Keratinocyte (primary cell): ENCODE results near the gene EHMT1. TPM values are rescaled to one million over a fixed set of nuclear protein-coding genes. Genes with fewer than 3 reads are reported as not detected.

Experiments
- DNase-seq: peaks from one replicate; pipeline ENCODE4 v3.0.0-alpha.2; 2011; ENCODE audit warnings: low read depth, missing footprints, low spot score
- FAIRE-seq: peaks from 2 replicates; lab custom pipeline; 2011; peaks lifted over from hg19 to GRCh38; lab: Jason Lieb, UNC
- H2AFZ ChIP-seq: 2 replicates; pipeline ENCODE4 v1.6.0; 2012; ENCODE audit warnings: low read length, control low read depth, inconsistent platforms; ENCODE audit not compliant: control insufficient read depth
- H3K27ac ChIP-seq: 2 replicates; pipeline ENCODE4 v1.5.1; 2011; ENCODE audit warnings: low read length; ENCODE audit not compliant: control insufficient read depth, insufficient read depth
- H3K27me3 ChIP-seq: 3 replicates; pipeline ENCODE4 v1.6.0; 2011; ENCODE audit warnings: low read length; ENCODE audit not compliant: control insufficient read depth, insufficient read depth; ENCODE audit errors: extremely low read depth
- H3K36me3 ChIP-seq, 2 experiments: 2 replicates in 1 of 2; 3 replicates in 1 of 2; pipeline ENCODE4 v1.5.1; 2011; ENCODE audit warnings: low read length in 2 of 2, mild to moderate bottlenecking in 1 of 2; ENCODE audit not compliant: control insufficient read depth in 2 of 2, insufficient read depth in 2 of 2; ENCODE audit errors: extremely low read depth in 1 of 2
- H3K4me1 ChIP-seq: 3 replicates; pipeline ENCODE4 v1.5.1; 2011; ENCODE audit warnings: low read length; ENCODE audit not compliant: control insufficient read depth, insufficient read depth; ENCODE audit errors: extremely low read depth
- H3K4me2 ChIP-seq: 3 replicates; pipeline ENCODE4 v1.6.0; 2011; ENCODE audit warnings: low read depth, low read length; ENCODE audit not compliant: control insufficient read depth, insufficient read depth; ENCODE audit errors: extremely low read depth
- H3K4me3 ChIP-seq, 3 experiments: fragments of 200-600 bp in 1 of 3; sonication (generic) in 1 of 3; 2 replicates in 2 of 3; 3 replicates in 1 of 3; pipeline ENCODE4 v1.5.1; 2011 to 2016; ENCODE audit warnings: low read length in 3 of 3, mild to moderate bottlenecking in 3 of 3, control low read depth in 2 of 3, inconsistent platforms in 1 of 3, low read depth in 1 of 3, mixed read lengths in 1 of 3, mixed run types in 1 of 3, moderate library complexity in 1 of 3; ENCODE audit not compliant: control insufficient read depth in 2 of 3, insufficient read depth in 2 of 3; ENCODE audit errors: extremely low read depth in 1 of 3
- H3K79me2 ChIP-seq: 2 replicates; pipeline ENCODE4 v1.6.0; 2012; ENCODE audit warnings: low read length; ENCODE audit not compliant: control insufficient read depth, insufficient read depth
- H3K9ac ChIP-seq: 3 replicates; pipeline ENCODE4 v1.6.0; 2011; ENCODE audit warnings: low read length; ENCODE audit not compliant: control insufficient read depth, insufficient read depth; ENCODE audit errors: extremely low read depth
- H3K9me1 ChIP-seq: 3 replicates; pipeline ENCODE4 v1.6.0; 2011; ENCODE audit warnings: low read length; ENCODE audit not compliant: control insufficient read depth, insufficient read depth; ENCODE audit errors: extremely low read depth
- H3K9me3 ChIP-seq: 2 replicates; pipeline ENCODE4 v1.5.1; 2012; ENCODE audit warnings: low read depth, low read length; ENCODE audit not compliant: control insufficient read depth
- H4K20me1 ChIP-seq: 3 replicates; pipeline ENCODE4 v1.6.0; 2011; ENCODE audit warnings: low read length; ENCODE audit not compliant: control insufficient read depth, insufficient read depth; ENCODE audit errors: extremely low read depth
- CTCF ChIP-seq, 3 experiments: IDR thresholded peaks in 1 of 3; conservative IDR thresholded peaks in 1 of 3; optimal IDR thresholded peaks in 1 of 3; 2 replicates in 2 of 3; 3 replicates in 1 of 3; pipeline versions ENCODE3 to v1.5.1; 2011; ENCODE audit warnings: low read length in 3 of 3, mild to moderate bottlenecking in 3 of 3, moderate library complexity in 2 of 3, control low read depth in 1 of 3, inconsistent platforms in 1 of 3; ENCODE audit not compliant: insufficient read depth in 2 of 3; ENCODE audit errors: extremely low read depth in 1 of 3
- EZH2 ChIP-seq: IDR thresholded peaks from one replicate; pipeline ENCODE4 v1.6.1; 2012; ENCODE audit warnings: inconsistent platforms, mild to moderate bottlenecking, low read length, moderate library complexity
- dilution Hi-C: fragments of 300-500 bp; cut with MboI; formaldehyde crosslinking; loops from one replicate; pipeline ENCODE4 v1.7.0; 2020; ENCODE audit warnings: low sequenced_read_pairs; ENCODE audit not compliant: extremely low pct_ligation_motif_present
- polyA plus RNA-seq, 5 experiments: library from polyadenylated mRNA; depleted of rRNA in 3 of 5; stranded (reverse) in 3 of 5; stranded (forward) in 1 of 5; unstranded in 1 of 5; fragments of >200 nt; gene quantifications; 1 replicate in 1 of 5; 2 replicates in 3 of 5; 3 replicates in 1 of 5; pipeline versions ENCODE4 v1.2.1 to v1.2.3, GENCODE V29; 2011 to 2012; ENCODE audit warnings: missing spikeins in 2 of 5, low read depth in 1 of 5, low replicate concordance in 1 of 5

EHMT1 gene
- polyA plus RNA-seq, 1 donor (not counting 4 experiments of a cell fraction or from before 2014, with no cell fraction given), result 25.9 TPM

- no peak overlapping the region for H3K4me2 ChIP-seq
- H3K4me1 ChIP-seq, result no peaks in the 10 kb centered on the region
- no peak overlapping the region for H3K4me3 ChIP-seq
- dilution Hi-C loops, result no loop called here
- H3K27ac ChIP-seq, result no peak overlapping the region
- DNase-seq (no peak), FAIRE-seq (no peak)
- no peaks in the 10 kb centered on the region for H3K36me3 ChIP-seq
- no peak overlapping the region for H2AFZ ChIP-seq
- H3K79me2 ChIP-seq, result no peaks in the 10 kb centered on the region
- H3K27me3 ChIP-seq, result peaks cover 6% of the 10 kb centered on the region
- TF ChIP-seq CTCF (optimal IDR thresholded peaks at IDR 0.05 in 1 of 3, IDR thresholded peaks at IDR 0.05 in 1 of 3, conservative IDR thresholded peaks at IDR 0.05 in 1 of 3; ENCODE audit: extremely low read depth in 1 of 3, insufficient read depth in 2 of 3, low read length in 3 of 3) (no peak), EZH2 (no peak)
- H3K9ac ChIP-seq, result no peak overlapping the region
- H3K9me3 ChIP-seq, result no peaks in the 10 kb centered on the region
- H3K9me1 ChIP-seq, result no peaks in the 10 kb centered on the region
- H4K20me1 ChIP-seq, result no peaks in the 10 kb centered on the region
These were observed 251.6 kb downstream of the EHMT1 start for GRCh38 chr9:137870432-137870831.

- no peaks in the 10 kb centered on the region for H4K20me1 ChIP-seq
- no peak overlapping the region for H3K9ac ChIP-seq
- no peaks in the 10 kb centered on the region for H3K36me3 ChIP-seq
- H3K4me2 ChIP-seq, result no peak overlapping the region
- no peak overlapping the region for H3K27ac ChIP-seq
- peaks cover 2% of the 10 kb centered on the region for H3K9me3 ChIP-seq
- peaks cover 8% of the 10 kb centered on the region for H3K27me3 ChIP-seq
- DNase-seq (no peak), FAIRE-seq (no peak)
- dilution Hi-C loops, result no loop called here
- no peak overlapping the region for H2AFZ ChIP-seq
- H3K9me1 ChIP-seq, result no peaks in the 10 kb centered on the region
- no peaks in the 10 kb centered on the region for H3K4me1 ChIP-seq
- H3K79me2 ChIP-seq, result no peaks in the 10 kb centered on the region
- TF ChIP-seq CTCF (optimal IDR thresholded peaks at IDR 0.05 in 1 of 3, IDR thresholded peaks at IDR 0.05 in 1 of 3, conservative IDR thresholded peaks at IDR 0.05 in 1 of 3; ENCODE audit: extremely low read depth in 1 of 3, insufficient read depth in 2 of 3, low read length in 3 of 3) (no peak), EZH2 (no peak)
- no peak overlapping the region for H3K4me3 ChIP-seq
These were observed 253.5 kb downstream of the EHMT1 start for GRCh38 chr9:137872296-137872695.
